ENCODE measurements around the gene NHLRC2.

NHLRC2 gene

DNA sequence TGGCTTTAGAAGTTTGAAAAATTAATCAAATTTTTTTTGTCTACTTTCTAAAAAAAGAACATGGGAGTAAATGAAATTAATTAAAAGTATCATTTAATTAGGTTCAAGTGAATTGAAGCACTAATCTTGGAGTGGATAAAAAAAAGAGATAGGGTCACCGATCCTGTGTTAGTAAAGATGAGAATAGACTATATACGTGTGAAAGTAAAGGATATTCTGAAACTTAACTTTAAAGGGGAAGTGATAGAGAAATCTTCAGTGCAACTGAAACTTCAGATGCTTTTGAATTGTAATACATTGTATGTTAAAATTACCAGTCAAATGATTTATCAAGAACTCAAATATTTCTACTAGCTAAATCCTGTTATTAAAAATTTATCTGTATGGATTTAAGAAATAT, 4.8 kb downstream of the NHLRC2 start:
- no peak for DNase-seq (ENCODE audit: low spot score)

DNA sequence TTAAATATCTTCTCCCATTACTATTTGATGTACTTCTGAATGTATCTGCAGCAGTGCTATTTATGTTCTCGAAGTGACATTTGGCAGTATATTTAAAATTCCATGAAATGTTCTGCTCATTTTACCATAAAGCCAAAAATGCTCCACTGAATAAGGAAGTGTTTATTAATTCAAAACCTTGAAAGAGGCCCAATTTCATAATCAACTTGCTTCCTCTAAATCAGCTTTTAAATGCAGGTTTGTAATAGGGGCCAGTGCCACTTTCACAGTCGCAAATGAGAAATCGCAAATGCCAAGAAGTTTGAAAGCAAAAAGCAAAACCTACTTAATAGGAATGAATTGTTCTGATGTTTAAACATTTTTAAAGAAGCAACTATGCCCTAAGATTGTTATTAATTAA, 11.4 kb downstream of the NHLRC2 start:
- DNase-seq (ENCODE audit: low spot score): no peak

DNA sequence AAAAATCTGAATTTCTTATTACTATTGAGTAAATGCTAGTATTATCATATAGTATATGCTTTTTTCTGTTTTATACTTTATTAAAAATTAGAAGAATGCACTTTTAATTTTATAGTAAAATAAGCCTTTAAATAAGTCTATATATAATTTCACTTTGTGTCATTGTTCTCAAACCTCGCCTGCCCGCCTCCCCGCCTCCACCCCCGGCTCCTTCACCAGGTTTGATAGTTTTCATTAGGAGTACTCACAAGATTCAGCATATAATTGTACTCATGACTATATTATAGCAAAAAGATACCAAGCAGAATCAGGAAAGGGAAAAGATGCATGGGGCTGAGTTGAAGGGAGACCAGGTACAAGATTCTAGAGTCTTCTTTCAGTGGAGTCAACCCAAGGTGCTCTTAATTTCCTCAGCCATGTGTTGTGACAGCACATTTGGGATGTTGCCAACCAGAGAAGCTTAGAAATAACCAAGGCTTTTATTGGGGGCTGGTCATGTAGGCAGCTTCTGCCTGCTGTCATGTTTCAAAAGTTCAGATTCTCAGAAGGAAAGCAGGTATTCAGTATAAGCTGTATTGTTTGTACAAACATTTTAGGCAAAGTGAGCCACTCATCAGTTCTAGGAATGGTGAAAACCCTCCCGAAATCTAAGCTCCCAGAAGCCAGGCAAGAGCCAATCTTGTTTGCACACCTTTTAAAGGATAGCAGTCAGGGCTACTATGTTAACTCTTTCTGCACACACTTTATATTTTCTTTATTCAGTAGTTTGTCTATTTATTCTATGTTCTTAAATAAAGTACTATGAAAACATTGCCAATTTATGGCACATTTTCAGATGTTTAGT, 12.3 kb downstream of the NHLRC2 start:
- DNase-seq (ENCODE audit: low spot score): no peak

DNA sequence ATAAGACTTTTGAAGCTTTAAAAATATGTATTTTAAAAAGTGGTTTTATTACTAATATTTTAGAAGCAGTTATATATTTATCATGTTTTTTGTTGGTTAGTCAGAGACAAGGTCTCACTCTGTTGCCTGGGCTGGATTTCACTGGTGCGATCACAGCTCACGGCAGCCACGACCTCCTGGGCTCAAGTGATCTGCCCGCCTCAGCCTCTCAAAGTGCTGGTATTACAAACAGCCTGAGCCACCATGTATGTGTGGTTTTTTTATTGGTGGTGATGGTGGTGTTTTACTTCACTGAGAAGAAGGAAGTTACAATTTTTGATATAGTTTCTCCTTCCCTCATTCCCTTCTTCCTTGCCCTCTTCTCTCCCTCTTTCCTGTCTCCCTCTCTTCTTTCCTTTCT, 13.4 kb downstream of the NHLRC2 start:
- DNase-seq (ENCODE audit: low spot score): no peak

DNA sequence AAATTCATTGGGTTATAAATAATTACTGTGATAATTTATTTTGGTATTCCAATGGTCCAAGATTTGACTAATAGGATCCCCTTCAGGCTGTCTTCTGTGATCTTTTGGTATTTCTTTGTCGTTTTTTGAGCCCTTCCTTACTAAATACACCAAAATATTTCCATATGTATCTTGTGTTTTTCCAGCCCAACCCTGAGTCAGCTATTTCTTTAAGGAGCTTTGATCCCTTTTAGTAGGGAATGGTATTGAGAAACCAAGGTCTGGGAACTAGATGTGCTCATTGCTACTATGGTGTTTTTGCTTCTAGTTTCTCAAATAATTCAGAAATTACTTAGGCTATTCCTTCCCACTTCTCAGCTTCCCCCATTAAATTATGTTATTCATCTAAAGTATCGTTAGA, 15.3 kb downstream of the NHLRC2 start:
- DNase-seq (ENCODE audit: low spot score): no peak

DNA sequence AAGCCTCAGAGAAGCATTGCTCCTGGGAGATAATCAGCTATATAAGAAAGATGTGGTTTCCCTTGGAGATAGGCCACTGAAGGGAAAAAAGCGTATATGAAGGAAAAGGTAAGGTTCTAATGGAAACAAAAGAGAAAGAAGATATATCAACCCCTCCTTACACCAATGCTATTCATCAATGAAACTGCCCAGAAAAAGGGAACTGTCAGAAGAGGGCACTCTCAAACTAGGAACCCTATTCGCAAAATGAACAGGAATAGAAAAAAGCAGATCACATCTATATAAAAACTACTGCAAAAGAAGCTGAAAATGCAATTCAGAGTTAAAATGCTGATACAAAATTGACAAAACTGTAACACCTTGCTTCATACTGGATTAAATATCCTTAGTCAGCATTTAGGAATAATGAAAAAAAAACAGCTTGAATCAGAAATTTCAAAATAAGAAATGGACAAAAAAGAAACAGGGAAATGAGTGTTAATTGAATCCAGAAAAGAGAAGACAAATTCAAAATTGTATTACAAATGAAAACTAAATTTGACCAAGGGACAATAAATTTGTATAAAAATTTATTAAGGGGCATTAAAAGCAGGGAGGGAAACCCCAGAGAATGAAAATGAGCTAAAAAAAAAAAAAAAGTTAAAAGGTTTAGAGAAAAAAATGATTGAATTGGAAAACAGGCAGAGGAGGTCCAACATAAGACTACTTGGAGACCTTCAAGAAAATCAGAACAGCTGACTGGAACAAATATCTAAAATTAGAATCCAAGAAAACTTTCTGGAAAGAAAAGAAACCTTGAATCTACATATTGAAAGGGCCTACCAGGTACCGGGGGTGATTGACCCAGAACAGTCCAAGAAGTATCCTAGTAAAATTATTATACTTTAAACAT, 17.9 kb downstream of the NHLRC2 start:
- no peak for DNase-seq (ENCODE audit: low spot score)

DNA sequence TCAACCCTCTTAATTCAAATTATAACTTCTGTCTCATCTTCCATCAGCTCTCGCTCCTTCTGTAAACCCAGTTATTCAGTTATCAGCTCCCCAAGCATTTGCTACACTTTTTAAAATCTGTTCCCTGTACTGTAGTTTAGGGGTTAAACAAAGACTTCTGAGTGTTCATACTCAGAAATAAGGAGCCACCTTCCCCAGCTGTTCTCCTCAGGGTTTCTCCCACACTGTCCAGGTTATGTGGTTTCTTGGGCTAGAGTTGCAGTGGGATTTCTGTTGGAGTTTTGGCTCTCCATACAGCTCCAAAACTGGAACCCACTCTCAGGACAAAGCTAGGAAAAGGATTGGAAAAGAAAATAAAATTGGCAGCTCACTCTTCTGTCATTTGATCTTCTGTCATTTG, 20.8 kb downstream of the NHLRC2 start:
- no peak for DNase-seq (ENCODE audit: low spot score)

DNA sequence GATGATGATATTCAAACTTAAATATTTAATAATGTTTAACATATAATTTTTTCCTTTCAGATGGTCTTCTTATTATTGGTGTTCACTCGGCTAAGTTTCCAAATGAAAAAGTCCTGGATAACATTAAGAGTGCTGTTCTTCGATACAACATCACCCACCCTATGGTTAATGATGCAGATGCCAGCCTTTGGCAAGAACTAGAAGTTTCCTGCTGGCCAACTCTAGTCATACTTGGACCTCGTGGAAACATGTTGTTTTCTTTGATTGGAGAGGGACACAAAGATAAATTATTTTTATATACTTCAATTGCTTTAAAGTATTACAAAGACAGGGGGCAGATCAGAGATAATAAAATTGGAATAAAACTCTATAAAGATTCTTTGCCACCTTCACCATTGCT, 22.0 kb downstream of the NHLRC2 start:
- no peak for DNase-seq (ENCODE audit: low spot score)

DNA sequence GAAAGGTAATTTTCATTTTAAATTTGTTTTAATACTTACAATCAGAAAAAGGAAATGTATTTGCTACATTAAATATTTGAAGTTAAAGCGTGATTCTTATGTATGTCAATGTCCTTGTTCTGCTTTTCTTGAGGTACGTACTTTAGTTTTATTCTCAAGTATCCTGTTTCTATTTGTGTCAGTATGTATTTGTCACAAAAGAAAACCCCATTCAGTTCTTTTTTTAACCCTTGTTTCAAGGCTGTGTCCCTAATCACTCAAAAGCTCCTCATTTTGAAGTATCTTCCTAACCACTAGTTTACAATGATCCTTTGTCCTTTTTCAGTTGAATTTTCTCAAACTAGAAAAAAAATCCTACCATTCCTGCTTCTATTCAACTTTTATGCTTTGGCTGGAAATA, 25.2 kb downstream of the NHLRC2 start:
- no peak for DNase-seq (ENCODE audit: low spot score)

DNA sequence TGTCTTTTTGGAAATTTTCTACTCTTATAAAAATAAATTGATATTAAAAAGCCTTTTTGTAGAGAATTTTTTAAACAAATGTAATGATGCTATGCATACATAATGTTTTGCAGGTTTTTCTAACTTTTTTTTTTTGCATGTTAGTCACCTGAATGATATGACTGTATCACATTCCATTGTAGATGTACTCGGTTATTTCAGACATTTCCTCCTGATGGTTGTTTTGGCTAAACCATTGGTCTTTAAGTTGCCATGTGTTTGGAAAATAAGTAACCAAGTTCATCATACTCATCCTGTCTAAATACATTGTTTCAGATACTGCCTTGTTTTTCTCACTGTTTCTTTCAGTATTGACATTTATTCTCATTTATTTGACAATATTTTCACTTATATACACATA, 25.8 kb downstream of the NHLRC2 start:
- no peak for DNase-seq (ENCODE audit: low spot score)

DNA sequence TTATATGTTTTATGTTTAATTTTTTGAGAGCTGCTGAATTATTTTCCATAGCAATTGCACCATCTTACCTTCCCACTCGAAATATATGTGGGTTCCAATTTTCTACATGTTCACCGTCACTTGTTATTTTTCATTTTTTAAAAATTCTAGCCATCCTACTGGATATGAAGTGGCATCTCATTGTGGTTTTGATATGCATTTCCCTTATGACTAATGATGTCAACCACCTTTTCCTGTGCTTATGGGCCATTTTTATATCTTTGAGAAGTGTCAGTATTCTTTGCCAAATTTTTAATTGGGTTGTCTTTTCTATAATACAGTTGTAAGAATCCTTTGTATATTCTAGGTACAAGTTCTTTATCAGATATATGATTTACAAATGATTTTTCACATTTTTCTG, 27.8 kb downstream of the NHLRC2 start:
- no peak for DNase-seq (ENCODE audit: low spot score)

DNA sequence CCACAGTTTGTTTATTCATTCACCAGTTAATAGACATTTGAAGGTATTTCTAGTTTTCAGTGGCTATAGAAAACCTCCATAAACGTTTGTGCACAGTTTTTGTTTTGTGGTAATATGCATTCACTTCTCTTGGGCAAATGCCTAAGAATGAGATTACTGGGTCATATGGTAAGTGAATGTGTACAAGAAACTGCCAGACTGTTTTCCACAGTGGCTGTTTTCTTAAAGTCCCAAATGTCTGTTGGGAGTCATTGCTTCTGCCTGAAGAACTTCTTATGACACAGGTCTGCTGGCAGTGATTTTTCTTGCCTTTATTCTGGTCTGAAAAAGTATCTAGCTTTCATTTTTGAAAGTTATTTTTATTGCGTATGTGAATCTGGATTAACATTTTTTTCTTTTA, 35.5 kb downstream of the NHLRC2 start:
- DNase-seq (ENCODE audit: low spot score): no peak

DNA sequence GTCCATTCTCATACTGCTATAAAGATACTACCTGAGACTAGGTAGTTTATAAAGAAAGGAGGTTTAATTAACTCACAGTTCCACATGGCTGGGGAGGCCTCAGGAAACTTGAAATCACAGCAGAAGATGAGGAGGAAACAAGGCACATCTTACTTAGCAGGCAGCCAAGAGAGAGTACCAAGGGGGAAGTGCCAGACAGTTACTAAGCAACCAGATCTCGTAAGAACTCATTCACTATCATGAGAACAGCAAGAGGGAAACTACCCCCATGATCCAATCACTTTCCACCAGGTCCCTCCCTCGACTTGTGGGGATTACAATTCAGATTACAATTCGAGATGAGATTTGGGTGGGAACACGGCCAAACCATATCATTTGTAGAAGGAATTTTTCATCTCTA, 36.3 kb downstream of the NHLRC2 start:
- DNase-seq (ENCODE audit: low spot score): no peak

DNA sequence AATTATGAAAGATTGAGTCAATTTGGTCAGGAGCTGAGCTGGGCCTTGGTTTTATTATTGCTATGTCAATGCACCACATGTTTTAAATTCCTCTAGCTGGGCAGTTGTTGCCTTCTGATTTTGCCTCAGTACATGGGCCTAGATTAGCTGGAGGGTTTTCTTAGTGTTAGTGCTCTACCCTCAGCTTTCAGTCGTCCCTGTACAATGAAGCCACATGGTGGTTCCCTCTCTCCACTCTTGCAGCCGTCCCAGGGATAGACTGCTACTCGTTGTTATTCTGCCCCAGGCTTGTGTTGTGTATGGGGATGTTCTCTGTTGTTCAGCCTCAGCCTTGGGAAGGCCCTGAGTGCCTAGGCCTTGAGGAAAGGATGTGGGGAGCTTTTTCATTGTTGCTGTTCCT, 37.0 kb downstream of the NHLRC2 start:
- DNase-seq (ENCODE audit: low spot score): no peak

DNA sequence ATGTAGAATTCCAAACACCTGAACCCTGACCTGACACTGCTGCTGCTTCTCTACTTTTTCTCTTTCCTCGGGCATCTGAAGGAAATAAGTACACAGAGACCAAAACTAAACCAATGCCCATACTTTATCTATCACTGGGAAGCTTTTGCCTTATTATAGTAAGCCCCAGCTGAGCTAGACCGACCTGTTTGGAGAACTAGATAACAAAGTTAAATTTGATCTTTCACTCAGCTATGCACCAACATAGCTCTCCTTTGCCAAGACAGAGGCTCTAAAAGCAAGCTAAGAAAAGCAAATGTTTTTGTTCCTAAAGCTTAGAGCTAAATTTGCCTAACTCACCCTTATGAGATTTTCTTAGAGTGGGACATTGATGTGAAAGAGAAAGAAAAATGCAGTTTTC, 39.1 kb downstream of the NHLRC2 start:
- no peak for DNase-seq (ENCODE audit: low spot score)

DNA sequence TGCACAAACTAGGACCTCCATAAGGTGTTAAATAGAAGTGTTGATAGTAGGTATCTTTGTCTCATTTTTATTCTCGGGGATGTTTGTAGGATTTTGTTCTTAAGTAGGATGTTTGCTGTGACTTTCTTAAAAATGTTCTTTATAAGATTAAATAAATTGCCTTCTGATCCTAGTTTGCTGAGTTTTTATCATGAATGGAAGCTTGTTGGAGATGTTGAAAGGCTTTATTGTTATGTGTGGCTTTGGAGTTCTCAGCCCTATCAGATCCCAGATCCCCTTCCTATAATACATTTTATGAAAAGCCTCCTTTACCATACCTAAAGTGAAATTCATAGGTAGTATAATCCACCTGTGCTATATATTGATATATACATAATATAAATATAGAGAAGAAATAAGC, 40.1 kb downstream of the NHLRC2 start:
- no peak for DNase-seq (ENCODE audit: low spot score)

DNA sequence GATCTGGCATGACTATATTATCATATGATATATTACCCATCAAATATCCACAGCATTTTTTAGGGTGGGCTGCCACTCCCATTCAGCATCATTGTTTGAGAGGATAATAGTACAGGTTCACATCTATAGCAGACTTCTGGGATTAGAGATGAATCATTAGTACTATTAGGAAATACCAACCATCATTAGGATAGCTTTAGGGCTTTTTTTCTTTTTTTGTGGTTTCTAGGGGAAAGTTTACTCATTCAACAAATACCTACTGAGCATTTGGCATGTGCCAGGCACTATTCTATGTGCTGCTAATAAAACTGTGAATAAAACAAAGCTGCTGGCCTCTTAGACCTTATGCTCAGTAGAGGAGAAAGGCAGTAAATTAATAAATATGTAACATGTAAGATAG, 40.6 kb downstream of the NHLRC2 start:
- peak; percentile 7 for DNase-seq (ENCODE audit: low spot score)

DNA sequence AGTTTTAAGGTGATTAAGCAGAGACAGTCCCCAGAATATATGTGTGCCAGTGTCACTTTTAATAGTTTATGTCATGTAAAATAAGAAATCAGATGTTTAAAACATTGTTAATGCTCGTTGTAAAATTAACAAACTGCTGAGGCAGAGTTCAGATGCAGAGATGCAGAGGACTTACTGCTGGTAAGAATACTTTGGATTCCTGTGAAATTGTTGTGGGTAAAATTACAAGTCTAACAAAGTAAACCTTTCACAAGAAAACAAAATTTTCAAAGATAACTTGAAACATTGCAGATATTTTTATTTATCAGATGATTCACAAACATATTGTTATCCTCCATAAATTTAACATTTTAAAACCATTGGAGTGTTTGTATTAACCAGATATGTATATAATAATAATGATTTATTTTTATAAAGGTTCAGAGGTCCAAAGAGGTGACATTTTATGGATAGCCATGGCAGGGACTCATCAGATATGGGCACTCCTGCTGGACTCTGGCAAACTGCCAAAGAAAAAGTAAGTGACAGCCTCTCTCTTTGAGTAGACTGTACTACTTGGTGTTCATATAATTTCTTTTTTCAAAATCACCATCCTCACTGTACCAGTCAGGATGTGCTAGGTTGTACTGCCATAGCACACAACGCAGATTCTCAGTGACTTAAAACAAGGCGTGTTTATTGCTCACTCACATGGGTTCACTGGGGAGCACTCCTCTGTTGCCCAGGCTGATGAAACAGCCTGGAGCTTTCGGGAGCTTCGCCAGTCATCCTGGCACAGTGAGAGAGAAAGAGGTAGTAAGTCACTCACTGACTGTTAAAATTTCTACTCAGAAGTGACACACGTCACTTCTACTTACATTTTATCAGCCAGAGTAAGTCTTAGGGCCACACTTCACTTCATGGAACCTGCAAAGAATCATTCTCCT, 43.5 kb downstream of the NHLRC2 start:
- no peak for DNase-seq (ENCODE audit: low spot score)

DNA sequence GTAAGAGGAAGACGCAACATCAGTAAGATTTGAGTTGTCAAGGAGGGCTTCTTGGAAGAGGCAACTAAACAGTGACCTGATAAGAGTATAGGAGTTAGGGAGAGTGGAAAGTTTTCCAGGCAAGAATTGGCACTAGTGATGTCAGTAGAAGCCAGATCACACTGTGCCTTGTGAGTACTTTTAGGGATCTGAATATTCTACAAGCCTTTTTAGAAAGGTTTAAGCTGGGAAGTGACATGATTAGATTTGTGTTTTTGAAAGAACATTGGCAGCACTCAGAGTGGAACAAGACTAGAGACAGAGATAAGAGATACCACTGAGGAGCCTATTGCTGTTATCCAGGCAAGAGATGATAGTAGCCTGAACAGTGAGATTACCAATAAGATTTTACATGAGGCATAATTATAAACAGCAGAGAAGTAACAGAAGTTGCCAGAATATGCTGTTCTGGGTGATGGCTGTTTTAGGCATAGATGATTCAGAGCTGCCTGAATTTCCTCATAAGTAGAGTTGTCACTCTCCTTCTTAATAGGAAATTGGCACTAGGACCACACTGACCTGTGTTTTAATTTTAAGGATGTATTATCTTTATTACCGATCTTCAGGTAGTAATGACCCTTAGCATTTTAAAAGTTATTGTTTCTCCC, 45.6 kb downstream of the NHLRC2 start:
- DNase-seq (ENCODE audit: low spot score): no peak

DNA sequence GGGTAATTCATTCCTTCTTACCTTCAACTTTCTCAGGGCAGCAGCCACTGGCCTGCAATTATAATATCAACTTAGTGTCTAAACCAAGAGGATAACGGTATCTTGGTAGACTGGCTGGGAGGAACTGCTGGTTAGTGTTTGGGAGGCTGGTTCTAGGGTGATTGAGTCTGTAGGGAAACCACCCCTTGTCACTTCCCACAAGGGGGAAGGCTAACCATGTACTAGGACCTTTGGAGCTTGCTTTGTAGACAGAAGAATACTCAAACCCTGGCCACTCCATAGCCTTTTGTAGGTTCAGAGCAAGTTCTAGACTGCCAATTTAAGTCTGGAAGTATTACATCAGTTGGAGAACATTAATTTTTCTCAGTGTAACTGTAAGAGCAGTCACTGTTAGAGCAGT, 51.3 kb downstream of the NHLRC2 start:
- DNase-seq (ENCODE audit: low spot score): no peak

DNA sequence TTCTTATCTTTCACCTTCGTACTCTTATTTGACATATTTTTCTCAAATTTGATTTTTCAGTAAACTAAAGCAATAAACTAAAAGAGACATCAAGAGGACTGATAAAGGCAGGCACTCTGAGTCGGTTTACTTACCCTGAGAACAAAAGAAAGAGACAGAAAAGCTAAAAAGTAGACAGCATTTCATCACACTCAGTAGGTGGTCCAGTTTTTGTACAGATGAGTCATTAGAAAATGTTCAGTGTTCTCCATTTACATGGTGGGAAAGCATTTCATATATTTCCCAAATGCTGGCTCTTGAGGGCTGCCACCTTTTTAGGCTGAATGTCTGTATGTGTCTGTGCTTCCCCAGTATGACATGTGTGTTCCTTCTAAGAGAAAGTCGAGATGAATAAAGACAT, 52.7 kb downstream of the NHLRC2 start:
- DNase-seq (ENCODE audit: low spot score): no peak

DNA sequence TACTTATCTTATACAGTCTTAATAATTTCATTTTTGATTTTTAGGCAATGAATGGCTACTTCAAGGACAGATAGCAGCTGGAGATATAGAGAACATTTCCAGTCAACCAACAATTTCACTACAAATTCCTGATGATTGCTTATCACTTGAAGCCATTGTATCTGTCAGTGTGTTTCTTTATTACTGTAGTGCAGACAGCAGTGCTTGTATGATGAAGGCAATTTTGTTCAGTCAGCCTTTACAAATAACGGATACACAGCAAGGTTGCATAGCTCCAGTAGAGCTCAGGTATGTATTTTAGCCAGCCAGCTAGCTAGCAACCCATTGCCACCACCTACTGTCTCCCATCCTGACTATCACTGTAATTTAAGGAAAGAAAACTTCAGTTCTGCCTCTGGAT, 53.8 kb downstream of the NHLRC2 start:
- no peak for DNase-seq (ENCODE audit: low spot score)
